ENCODE data around the gene ASB4.
A peak's percentile ranks its signal among the peaks of the same experiment; 100 is the strongest.
"Not testable (repeated sequence)": the region's sequence is repeated elsewhere in the genome, so short reads cannot be mapped to it uniquely, and the experiment has no call there.

The ASB4 gene

GRCh38 chr7:95493247-95493646, 7.5 kb downstream of the ASB4 start:
- DNase-seq (no peak), ATAC-seq (replicated peaks) (no peak)
- peaks cover 5 to 8% of the 10 kb centered on the region in 2 donors for H3K27me3 Mint-ChIP-seq
- H3K4me3 Mint-ChIP-seq: no peak overlapping the region
- H3K4me1 Mint-ChIP-seq: no peaks in the 10 kb centered on the region
- H3K9me3 Mint-ChIP-seq: no peaks in the 10 kb centered on the region
- H3K36me3 Mint-ChIP-seq: no peaks in the 10 kb centered on the region
- no peak overlapping the region for H3K27ac Mint-ChIP-seq

- H3K27me3 Mint-ChIP-seq: peaks cover 5 to 8% of the 10 kb centered on the region in 2 donors
- no peak overlapping the region for H3K4me3 Mint-ChIP-seq
- DNase-seq: no peak
- H3K4me1 Mint-ChIP-seq: no peaks in the 10 kb centered on the region
- no peaks in the 10 kb centered on the region for H3K9me3 Mint-ChIP-seq
- H3K27ac Mint-ChIP-seq: no peak overlapping the region
- ATAC-seq (replicated peaks): no peak
- no peaks in the 10 kb centered on the region for H3K36me3 Mint-ChIP-seq
Observed at GRCh38 chr7:95493844-95494243, 8.1 kb downstream of the ASB4 start.

- DNase-seq (peak; percentile 31), ATAC-seq (replicated peaks) (peak; percentile 93 to 95)
- peaks cover 0 to 1% of the 10 kb centered on the region in 2 donors for H3K9me3 Mint-ChIP-seq
- peak overlapping the region; percentile 96 for H3K27ac Mint-ChIP-seq
- peaks cover 0 to 8% of the 10 kb centered on the region in 2 donors for H3K27me3 Mint-ChIP-seq
- H3K36me3 Mint-ChIP-seq: no peaks in the 10 kb centered on the region
- peak overlapping the region; percentile 46 to 58 for H3K4me3 Mint-ChIP-seq
- H3K4me1 Mint-ChIP-seq: peaks cover 11 to 26% of the 10 kb centered on the region in 2 donors
Observed at GRCh38 chr7:95501261-95501832, 15.6 kb downstream of the ASB4 start.

- Mint-ChIP-seq H3K36me3 (no peaks in the 10 kb centered on the region), H3K27ac (no peak overlapping the region), H3K27me3 (no peaks in the 10 kb centered on the region), H3K9me3 (peaks cover 0 to 1% of the 10 kb centered on the region in 2 donors), H3K4me3 (no peak overlapping the region), H3K4me1 (peaks cover 11 to 26% of the 10 kb centered on the region in 2 donors)
- DNase-seq (no peak), ATAC-seq (replicated peaks) (no peak)
Observed at GRCh38 chr7:95502403-95502802, 16.7 kb downstream of the ASB4 start.

GRCh38 chr7:95503271-95504131, 17.8 kb downstream of the ASB4 start:
- H3K4me1 Mint-ChIP-seq: peaks cover 11 to 26% of the 10 kb centered on the region in 2 donors
- H3K27ac Mint-ChIP-seq: no peak overlapping the region
- H3K9me3 Mint-ChIP-seq: peaks cover 0 to 1% of the 10 kb centered on the region in 2 donors
- no peak for ATAC-seq (replicated peaks)
- H3K36me3 Mint-ChIP-seq: no peaks in the 10 kb centered on the region
- no peak for DNase-seq
- no peak overlapping the region for H3K4me3 Mint-ChIP-seq
- H3K27me3 Mint-ChIP-seq: no peaks in the 10 kb centered on the region

- H3K4me1 Mint-ChIP-seq: peaks cover 11 to 25% of the 10 kb centered on the region in 2 donors
Observed at GRCh38 chr7:95504132-95504588, 18.4 kb downstream of the ASB4 start.

GRCh38 chr7:95508780-95509179, 23.0 kb downstream of the ASB4 start:
- DNase-seq (no peak), ATAC-seq (replicated peaks) (no peak)
- H3K27ac Mint-ChIP-seq: no peak overlapping the region
- H3K4me1 Mint-ChIP-seq: peaks cover 0 to 3% of the 10 kb centered on the region in 2 donors
- no peaks in the 10 kb centered on the region for H3K36me3 Mint-ChIP-seq
- no peaks in the 10 kb centered on the region for H3K9me3 Mint-ChIP-seq
- H3K27me3 Mint-ChIP-seq: peaks cover 0 to under 1% of the 10 kb centered on the region in 2 donors
- H3K4me3 Mint-ChIP-seq: no peak overlapping the region

More at GRCh38 chr7:95504132-95504588, 18.4 kb downstream of the ASB4 start:
- not testable (repeated sequence) for ATAC-seq (replicated peaks); DNase-seq; H3K27ac Mint-ChIP-seq; H3K4me3 Mint-ChIP-seq; H3K27me3 Mint-ChIP-seq; H3K36me3 Mint-ChIP-seq; H3K9me3 Mint-ChIP-seq

GRCh38 chr7:95509199-95509598, 23.5 kb downstream of the ASB4 start:
- no peak overlapping the region for H3K27ac Mint-ChIP-seq
- peaks cover 0 to 3% of the 10 kb centered on the region in 2 donors for H3K4me1 Mint-ChIP-seq
- DNase-seq (no peak), ATAC-seq (replicated peaks) (no peak)
- H3K36me3 Mint-ChIP-seq: no peaks in the 10 kb centered on the region
- H3K27me3 Mint-ChIP-seq: peaks cover 0 to 4% of the 10 kb centered on the region in 2 donors
- H3K9me3 Mint-ChIP-seq: no peaks in the 10 kb centered on the region
- no peak overlapping the region for H3K4me3 Mint-ChIP-seq

- Mint-ChIP-seq H3K4me3 (peak overlapping the region; percentile 61 to 70), H3K36me3 (no peaks in the 10 kb centered on the region), H3K4me1 (peaks cover 0 to 3% of the 10 kb centered on the region in 2 donors), H3K27ac (no peak overlapping the region), H3K9me3 (no peaks in the 10 kb centered on the region), H3K27me3 (peaks cover 0 to 4% of the 10 kb centered on the region in 2 donors)
- ATAC-seq (replicated peaks) (peak; percentile 91 to 95), DNase-seq (peak; percentile 54)
Observed at GRCh38 chr7:95511716-95512260, 26.0 kb downstream of the ASB4 start.

- ATAC-seq (replicated peaks) (no peak), DNase-seq (no peak)
- Mint-ChIP-seq H3K36me3 (no peaks in the 10 kb centered on the region), H3K27me3 (peaks cover 0 to 4% of the 10 kb centered on the region in 2 donors), H3K4me3 (no peak overlapping the region), H3K27ac (no peak overlapping the region), H3K9me3 (no peaks in the 10 kb centered on the region), H3K4me1 (no peaks in the 10 kb centered on the region)
Observed at GRCh38 chr7:95517458-95517857, 31.7 kb downstream of the ASB4 start.

- Mint-ChIP-seq H3K27ac (no peak overlapping the region), H3K4me1 (no peaks in the 10 kb centered on the region), H3K4me3 (no peak overlapping the region), H3K9me3 (no peaks in the 10 kb centered on the region), H3K36me3 (no peaks in the 10 kb centered on the region), H3K27me3 (peaks cover 0 to 4% of the 10 kb centered on the region in 2 donors)
- DNase-seq (no peak), ATAC-seq (replicated peaks) (no peak)
Observed at GRCh38 chr7:95517870-95518269, 32.1 kb downstream of the ASB4 start.

- Mint-ChIP-seq H3K27me3 (no peaks in the 10 kb centered on the region), H3K27ac (no peak overlapping the region), H3K9me3 (no peaks in the 10 kb centered on the region), H3K36me3 (no peaks in the 10 kb centered on the region), H3K4me1 (no peaks in the 10 kb centered on the region), H3K4me3 (no peak overlapping the region)
- ATAC-seq (replicated peaks) (no peak), DNase-seq (no peak)
Observed at GRCh38 chr7:95520136-95520535, 34.4 kb downstream of the ASB4 start.

GRCh38 chr7:95525503-95525902, 39.8 kb downstream of the ASB4 start:
- Mint-ChIP-seq H3K4me1 (peaks cover 4 to 8% of the 10 kb centered on the region in 2 donors), H3K36me3 (no peaks in the 10 kb centered on the region), H3K27ac (no peak overlapping the region), H3K27me3 (no peaks in the 10 kb centered on the region), H3K9me3 (no peaks in the 10 kb centered on the region), H3K4me3 (no peak overlapping the region)
- ATAC-seq (replicated peaks): no peak
- DNase-seq: no peak

GRCh38 chr7:95526128-95526738, 40.5 kb downstream of the ASB4 start:
- ATAC-seq (replicated peaks) (no peak), DNase-seq (no peak)
- peaks cover 4 to 8% of the 10 kb centered on the region in 2 donors for H3K4me1 Mint-ChIP-seq
- H3K36me3 Mint-ChIP-seq: no peaks in the 10 kb centered on the region
- H3K27ac Mint-ChIP-seq: no peak overlapping the region
- H3K9me3 Mint-ChIP-seq: no peaks in the 10 kb centered on the region
- no peaks in the 10 kb centered on the region for H3K27me3 Mint-ChIP-seq
- H3K4me3 Mint-ChIP-seq: no peak overlapping the region
